ENCODE measurements around the gene CCN6.
"Not testable (repeated sequence)": the region's sequence is repeated elsewhere in the genome, so short reads cannot be mapped to it uniquely, and the experiment has no call there.

The CCN6 gene

GRCh38 chr6:112030206-112030960 is 23.5 kb upstream of the CCN6 start:
- no peak for DNase-seq

GRCh38 chr6:112030961-112031660 is 22.8 kb upstream of the CCN6 start:
- no peak for DNase-seq

DNA sequence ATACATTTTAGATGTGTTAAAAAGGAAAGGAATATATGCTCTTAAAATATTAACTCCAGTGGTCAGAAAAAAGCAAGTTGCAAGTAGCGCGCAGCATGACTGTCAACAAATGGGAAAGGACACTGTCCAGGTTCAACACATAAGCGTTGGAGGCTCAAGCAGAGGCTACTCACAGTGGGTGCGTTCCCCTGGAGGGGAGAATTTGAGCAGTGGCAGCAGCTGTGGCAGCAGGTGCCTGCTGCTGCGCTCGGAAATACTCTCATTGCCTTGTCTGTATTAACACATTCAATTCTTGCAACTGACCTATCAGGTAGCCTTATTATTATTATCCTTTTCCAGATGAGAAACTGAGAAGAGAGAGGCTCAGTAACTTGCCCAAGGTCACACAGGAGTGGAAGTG is 21.9 kb upstream of the CCN6 start:
- DNase-seq, result no peak

DNA sequence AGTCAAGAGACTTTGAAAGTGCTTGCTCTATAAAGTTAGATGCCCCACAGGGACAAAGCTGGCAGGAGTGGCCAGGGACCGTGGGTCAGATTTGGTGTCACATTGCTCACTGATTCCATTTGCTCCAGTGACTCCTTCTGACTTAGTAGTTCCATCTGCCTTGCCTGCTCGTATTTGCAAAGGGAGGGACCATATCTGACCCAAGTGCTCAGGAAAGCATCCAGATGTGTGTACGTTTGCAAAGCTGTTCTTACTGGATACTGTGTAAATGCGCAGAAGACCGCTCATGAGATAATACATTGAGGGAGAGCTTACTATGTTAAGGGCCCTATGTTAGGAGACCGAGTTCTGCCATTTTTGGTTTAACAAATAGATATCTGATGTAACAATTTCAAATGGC is 21.2 kb upstream of the CCN6 start:
- DNase-seq, result no peak

GRCh38 chr6:112033791-112034615 is 19.9 kb upstream of the CCN6 start:
- peak in 1 of 2 donors; percentile 19 for DNase-seq

DNA sequence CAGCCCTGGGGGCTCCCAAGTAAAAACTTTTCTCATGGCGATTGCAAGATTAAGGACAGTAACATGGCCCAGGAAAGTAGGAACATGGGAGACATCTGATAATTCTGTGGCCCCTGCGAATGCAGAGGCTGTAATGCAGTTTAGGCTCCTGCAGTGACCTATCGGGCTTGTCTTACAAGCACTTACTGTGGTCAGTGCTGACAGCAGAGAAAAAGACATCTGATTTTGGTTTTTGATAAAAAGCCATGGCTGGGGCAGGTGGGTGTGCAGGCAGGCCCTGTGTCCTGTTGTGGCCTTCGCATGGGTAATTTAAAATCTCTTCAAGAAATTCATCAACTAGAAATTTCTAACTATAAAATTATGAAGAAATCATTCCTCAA is 19.3 kb upstream of the CCN6 start:
- DNase-seq, result no peak

- DNase-seq, result no peak
Observed at GRCh38 chr6:112036088-112036637, 17.7 kb upstream of the CCN6 start.

- peak in 1 of 2 donors; percentile 42 for DNase-seq
Observed at GRCh38 chr6:112037783-112038216, 16.1 kb upstream of the CCN6 start.

- DNase-seq, result no peak
Observed at GRCh38 chr6:112038268-112038667, 15.6 kb upstream of the CCN6 start.

GRCh38 chr6:112038756-112039430 is 15.0 kb upstream of the CCN6 start:
- DNase-seq, result no peak

GRCh38 chr6:112039431-112039770 is 14.5 kb upstream of the CCN6 start:
- no peak for DNase-seq

- no peak for DNase-seq
Observed at GRCh38 chr6:112040956-112041355, 12.9 kb upstream of the CCN6 start.

DNA sequence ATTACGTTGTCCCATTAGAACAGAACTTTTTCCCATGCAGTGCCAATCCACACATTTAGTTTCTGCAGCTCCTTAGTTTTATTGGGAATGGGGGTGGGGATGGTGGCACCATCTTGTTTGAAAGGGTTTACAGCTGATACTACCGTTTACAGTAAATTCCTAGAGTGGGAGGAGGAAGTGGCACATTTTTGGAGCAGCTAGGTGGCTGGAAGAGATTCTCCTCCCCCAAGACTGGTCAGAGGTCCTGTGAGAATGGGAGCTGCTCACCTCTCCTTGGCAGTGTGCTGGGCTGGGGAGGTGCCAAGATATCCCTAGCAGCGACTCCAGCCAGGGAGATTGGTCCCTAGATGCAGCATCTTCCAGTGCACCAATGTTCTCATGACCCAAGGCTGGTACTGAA is 12.4 kb upstream of the CCN6 start:
- DNase-seq, result no peak

GRCh38 chr6:112043032-112044007 is 10.6 kb upstream of the CCN6 start:
- DNase-seq, result peak; percentile 92 to 95

DNA sequence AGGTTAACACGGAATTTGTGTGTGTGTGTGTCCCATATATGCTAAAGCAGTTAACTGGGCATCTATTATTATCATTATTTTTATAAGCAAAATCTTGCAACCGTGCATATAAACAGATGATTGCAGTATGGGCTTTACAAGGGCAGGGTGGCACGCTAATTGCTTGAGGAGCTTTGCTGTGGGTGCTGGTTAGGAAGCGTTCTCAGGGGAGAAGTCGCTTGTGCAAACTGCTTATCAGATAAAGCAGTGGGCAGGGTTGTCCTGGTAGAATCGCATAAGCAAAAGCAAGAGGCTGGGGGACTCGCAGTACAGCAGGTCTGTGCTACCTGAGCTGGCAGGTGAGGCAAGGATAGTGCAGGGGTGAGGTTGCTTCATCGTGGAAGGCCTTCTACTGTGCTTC is 9.7 kb upstream of the CCN6 start:
- DNase-seq, result no peak

GRCh38 chr6:112044856-112045255 is 9.0 kb upstream of the CCN6 start:
- DNase-seq, result no peak

- not testable (repeated sequence) for DNase-seq
Observed at GRCh38 chr6:112047523-112047922, 6.4 kb upstream of the CCN6 start.

GRCh38 chr6:112049026-112049799 is 4.7 kb upstream of the CCN6 start:
- no peak for DNase-seq

GRCh38 chr6:112049996-112050395 is 3.9 kb upstream of the CCN6 start:
- no peak for DNase-seq

DNA sequence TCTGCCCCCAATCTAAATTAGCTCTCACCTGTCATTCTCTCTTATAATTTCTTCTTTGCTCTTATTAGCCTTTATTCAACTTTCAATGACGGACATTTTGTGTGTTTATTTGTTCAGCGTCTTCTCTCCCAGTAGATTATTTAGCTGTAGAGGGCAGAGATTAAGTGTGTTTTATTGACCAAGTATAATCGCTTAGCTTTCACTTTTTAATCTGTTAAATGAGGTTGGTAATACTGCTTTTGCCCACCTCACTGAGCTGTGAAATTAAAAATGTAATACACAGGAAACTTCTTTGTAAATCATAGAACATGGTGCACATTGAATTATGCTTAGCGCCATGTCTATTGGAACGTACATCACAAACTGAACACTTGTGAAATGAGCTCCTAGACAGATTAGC is 3.5 kb upstream of the CCN6 start:
- DNase-seq, result no peak

- not testable (repeated sequence) for DNase-seq
Observed at GRCh38 chr6:112051251-112051740, 2.6 kb upstream of the CCN6 start.

Data from stimulated activated CD4-positive, alpha-beta T cell treated with anti-CD3 and anti-CD28 coated beads, Interleukin-2, amount 100 ng/mL, for 24 hours (primary cell).